A673 (cell line): ENCODE measurements around the gene DLG2. TPM values are rescaled to one million over a fixed set of nuclear protein-coding genes. Genes with fewer than 3 reads are reported as not detected.

ENCODE experiments used
- BruUV-seq: library from RNA; stranded (reverse); fragments of 400-500 nt; replicated peaks from 2 replicates; lab custom pipeline; 2021; lab: Mats Ljungman, UMichigan
- CTCF ChIA-PET: fragments of 300-600 bp; sonication (Branson Sonifier 250); formaldehyde crosslinking; loops from one replicate; lab custom pipeline; 2022; ENCODE audit warnings: antibody characterized with exemption; lab: Charles Lee
- POLR2A ChIA-PET: fragments of 300-600 bp; sonication (Branson Sonifier 250); formaldehyde crosslinking; loops from one replicate; lab custom pipeline; 2022; ENCODE audit warnings: antibody characterized with exemption; ENCODE audit not compliant: low non-redundant PET; lab: Charles Lee
- DNase-seq: peaks from one replicate; pipeline ENCODE4 v3.0.0-alpha.2; 2015; ENCODE audit warnings: low spot score
- H3K27ac ChIP-seq: fragments of 200-600 bp; sonication (generic); 2 replicates; pipeline ENCODE4 v1.5.1; 2016; ENCODE audit warnings: mixed run types, low read depth, mild to moderate bottlenecking, mixed read lengths, antibody characterized with exemption, low read length; ENCODE audit not compliant: poor library complexity, severe bottlenecking
- H3K27me3 ChIP-seq: fragments of 200-600 bp; sonication (generic); replicated peaks from 2 replicates; pipeline ENCODE4 v1.6.1; 2017; ENCODE audit warnings: mixed run types, low read depth, mild to moderate bottlenecking, mixed read lengths, antibody characterized with exemption, low read length; ENCODE audit not compliant: insufficient read depth, poor library complexity
- H3K36me3 ChIP-seq: fragments of 200-600 bp; sonication (generic); 2 replicates; pipeline ENCODE4 v1.6.1; 2016; ENCODE audit warnings: mixed run types, mild to moderate bottlenecking, mixed read lengths, antibody characterized with exemption, low read length; ENCODE audit not compliant: insufficient read depth, poor library complexity, severe bottlenecking
- H3K4me1 ChIP-seq: fragments of 200-600 bp; sonication (generic); 2 replicates; pipeline ENCODE4 v1.6.1; 2017; ENCODE audit warnings: mixed run types, mild to moderate bottlenecking, mixed read lengths, antibody characterized with exemption, low read length; ENCODE audit not compliant: insufficient read depth, poor library complexity, severe bottlenecking
- H3K4me3 ChIP-seq: fragments of 200-600 bp; sonication (generic); 2 replicates; pipeline ENCODE4 v1.5.1; 2016; ENCODE audit warnings: low read depth, mixed run types, mild to moderate bottlenecking, mixed read lengths, low read length; ENCODE audit not compliant: poor library complexity, severe bottlenecking
- H3K9me3 ChIP-seq: fragments of 200-600 bp; sonication (generic); 2 replicates; pipeline ENCODE4 v1.6.1; 2016; ENCODE audit warnings: mixed run types, low read depth, mild to moderate bottlenecking, mixed read lengths, antibody characterized with exemption, low read length; ENCODE audit not compliant: poor library complexity, severe bottlenecking
- EZH2 ChIP-seq: fragments of 200-600 bp; sonication (generic); IDR thresholded peaks from 2 replicates; pipeline ENCODE4 v1.6.1; 2017; ENCODE audit warnings: borderline replicate concordance, low read depth, mild to moderate bottlenecking, mixed read lengths, antibody characterized with exemption, low read length; ENCODE audit not compliant: poor library complexity, severe bottlenecking
- intact Hi-C: fragments of 100-400 bp; cut with micrococcal nuclease; formaldehyde crosslinking; loops from one replicate; pipeline ENCODE4 v1.10.0; 2022; ENCODE audit not compliant: unreplicated experiment
- total RNA-seq: library from RNA; stranded (reverse); gene quantifications from 2 replicates; pipeline ENCODE4 v1.2.3, GENCODE V29; 2021
- TF ChIP-seq, protein P1 (sequence below): fragments of 300-800, 200-600 bp; sonication (generic); conservative IDR thresholded peaks from 2 replicates; pipeline ENCODE4 v1.5.1; 2017; ENCODE audit warnings: low read depth, mild to moderate bottlenecking, antibody characterized with exemption, low read length, moderate library complexity, mixed read lengths

DLG2 gene
- total RNA-seq, 1 experiment from 2014 or later, result 277 TPM

GRCh38 chr11:85154294-85154693, 472.9 kb downstream of the DLG2 start:
- Histone ChIP-seq H3K27me3 (no peaks in the 10 kb centered on the region), H3K36me3 (no peaks in the 10 kb centered on the region), H3K4me1 (no peaks in the 10 kb centered on the region), H3K4me3 (no peak overlapping the region), H3K9me3 (no peaks in the 10 kb centered on the region), H3K27ac (no peak overlapping the region)
- TF ChIP-seq EZH2, result no peak
- TF ChIP-seq, protein P1, sequence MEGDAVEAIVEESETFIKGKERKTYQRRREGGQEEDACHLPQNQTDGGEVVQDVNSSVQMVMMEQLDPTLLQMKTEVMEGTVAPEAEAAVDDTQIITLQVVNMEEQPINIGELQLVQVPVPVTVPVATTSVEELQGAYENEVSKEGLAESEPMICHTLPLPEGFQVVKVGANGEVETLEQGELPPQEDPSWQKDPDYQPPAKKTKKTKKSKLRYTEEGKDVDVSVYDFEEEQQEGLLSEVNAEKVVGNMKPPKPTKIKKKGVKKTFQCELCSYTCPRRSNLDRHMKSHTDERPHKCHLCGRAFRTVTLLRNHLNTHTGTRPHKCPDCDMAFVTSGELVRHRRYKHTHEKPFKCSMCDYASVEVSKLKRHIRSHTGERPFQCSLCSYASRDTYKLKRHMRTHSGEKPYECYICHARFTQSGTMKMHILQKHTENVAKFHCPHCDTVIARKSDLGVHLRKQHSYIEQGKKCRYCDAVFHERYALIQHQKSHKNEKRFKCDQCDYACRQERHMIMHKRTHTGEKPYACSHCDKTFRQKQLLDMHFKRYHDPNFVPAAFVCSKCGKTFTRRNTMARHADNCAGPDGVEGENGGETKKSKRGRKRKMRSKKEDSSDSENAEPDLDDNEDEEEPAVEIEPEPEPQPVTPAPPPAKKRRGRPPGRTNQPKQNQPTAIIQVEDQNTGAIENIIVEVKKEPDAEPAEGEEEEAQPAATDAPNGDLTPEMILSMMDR, result no peak
- POLR2A ChIA-PET, result no interaction called here
- intact Hi-C loops, result no loop called here
- no peak for DNase-seq
- BruUV-seq, result no TSS peak
- CTCF ChIA-PET, result interaction anchor here (0.7 kb wide), 1 partner anchor 337 kb away, joined by 13 read pairs; no protein-coding TSS in a partner anchor

GRCh38 chr11:85137597-85137996, 489.5 kb downstream of the DLG2 start:
- H3K27me3 ChIP-seq, result peaks cover 10% of the 10 kb centered on the region
- no peaks in the 10 kb centered on the region for H3K9me3 ChIP-seq
- intact Hi-C loops, result no loop called here
- ChIA-PET POLR2A (no interaction called here), CTCF (no interaction called here)
- no peaks in the 10 kb centered on the region for H3K4me1 ChIP-seq
- H3K36me3 ChIP-seq, result no peaks in the 10 kb centered on the region
- no TSS peak for BruUV-seq
- H3K4me3 ChIP-seq, result no peak overlapping the region
- no peak for DNase-seq
- TF ChIP-seq EZH2, result no peak
- TF ChIP-seq, protein P1, result no peak
- H3K27ac ChIP-seq, result no peak overlapping the region

GRCh38 chr11:85133636-85134035, 493.5 kb downstream of the DLG2 start:
- ChIA-PET POLR2A (no interaction called here), CTCF (interaction anchor here (0.6 kb wide), 1 partner anchor 18 kb away, joined by 6 read pairs; no protein-coding TSS in a partner anchor)
- intact Hi-C loops, result no loop called here
- H3K27me3 ChIP-seq, result peaks cover 15% of the 10 kb centered on the region
- no peak for TF ChIP-seq EZH2
- TF ChIP-seq, protein P1, result no peak
- no peaks in the 10 kb centered on the region for H3K4me1 ChIP-seq
- DNase-seq, result no peak
- no peaks in the 10 kb centered on the region for H3K36me3 ChIP-seq
- no peak overlapping the region for H3K4me3 ChIP-seq
- H3K27ac ChIP-seq, result no peak overlapping the region
- H3K9me3 ChIP-seq, result no peaks in the 10 kb centered on the region
- no TSS peak for BruUV-seq
